ENCODE results near the gene ZFR. TPM values are rescaled to one million over a fixed set of nuclear protein-coding genes. Genes with fewer than 3 reads are reported as not detected.
"Not testable (repeated sequence)": the region's sequence is repeated elsewhere in the genome, so short reads cannot be mapped to it uniquely, and the experiment has no call there.

The ZFR gene
- total RNA-seq, 1 donor from 2014 or later, result 46.9 TPM

GRCh38 chr5:32384621-32385020 lies 59.9 kb downstream of the ZFR start:
- no peak for DNase-seq
- ATAC-seq (ENCODE audit: poor library complexity), result no peak
- intact Hi-C loops (cut with DNase I), result no loop called here

GRCh38 chr5:32383586-32383985 lies 61.0 kb downstream of the ZFR start:
- intact Hi-C loops (cut with DNase I), result no loop called here

DNA sequence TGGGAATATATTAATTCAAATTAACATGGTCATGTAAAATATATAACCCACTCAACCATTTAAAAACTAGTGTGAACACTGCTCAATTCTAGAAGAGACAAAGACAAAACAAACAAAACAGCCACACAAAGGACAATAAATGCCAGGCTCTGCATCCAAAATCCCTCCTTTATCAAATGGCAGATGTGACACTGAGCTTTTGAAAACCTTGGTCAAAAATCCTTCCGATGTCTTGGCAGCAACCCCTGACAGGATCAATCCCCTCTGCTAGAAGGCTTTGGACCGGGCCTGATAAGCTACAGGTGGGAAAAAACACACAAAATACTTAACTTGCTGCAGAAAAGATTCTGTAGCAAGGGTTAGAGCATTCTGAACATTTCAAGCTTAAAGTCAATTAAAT lies 61.5 kb downstream of the ZFR start:
- no peak for ATAC-seq (ENCODE audit: poor library complexity)
- intact Hi-C loops (cut with DNase I), result no loop called here
- DNase-seq, result no peak

More at GRCh38 chr5:32383586-32383985, 61.0 kb downstream of the ZFR start:
- ATAC-seq (ENCODE audit: poor library complexity) (no peak), DNase-seq (no peak)

- intact Hi-C loops (cut with DNase I), result no loop called here
- no peak for ATAC-seq (ENCODE audit: poor library complexity)
Observed at GRCh38 chr5:32379421-32379820, 65.1 kb downstream of the ZFR start.

GRCh38 chr5:32378966-32379365 lies 65.6 kb downstream of the ZFR start:
- DNase-seq (no peak), ATAC-seq (ENCODE audit: poor library complexity) (no peak)
- intact Hi-C loops (cut with DNase I), result no loop called here

More at GRCh38 chr5:32379421-32379820, 65.1 kb downstream of the ZFR start:
- no peak for DNase-seq

DNA sequence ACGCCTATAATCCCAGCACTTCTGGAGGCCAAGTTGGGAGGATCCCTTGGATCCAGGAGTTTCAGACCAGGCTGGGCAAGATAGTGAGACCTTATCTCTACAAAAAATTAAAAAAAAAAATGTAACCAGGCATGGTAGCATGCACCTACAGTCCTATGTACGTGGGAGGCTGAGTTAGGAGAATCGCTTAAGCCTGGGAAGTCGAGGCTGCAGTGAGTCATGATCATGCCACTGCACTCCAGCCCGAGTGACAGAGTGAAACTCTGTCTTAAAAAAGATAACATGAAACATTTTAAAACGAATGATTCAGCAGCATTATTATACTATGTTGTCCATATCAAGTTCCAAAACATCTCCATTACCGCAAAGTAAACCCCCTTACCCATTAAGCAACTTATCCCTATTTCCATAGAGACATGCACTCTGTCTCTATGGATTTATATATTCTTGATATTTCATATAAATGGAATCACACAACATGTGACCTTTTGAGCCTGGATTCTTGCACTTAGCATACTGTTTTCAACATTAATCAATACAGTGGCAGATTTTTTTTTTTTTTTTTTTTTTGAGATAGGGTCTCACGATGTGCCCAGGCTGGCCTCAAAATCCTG lies 74.9 kb downstream of the ZFR start:
- intact Hi-C loops (cut with DNase I), result no loop called here
- no peak for DNase-seq
- no peak for ATAC-seq (ENCODE audit: poor library complexity)

DNA sequence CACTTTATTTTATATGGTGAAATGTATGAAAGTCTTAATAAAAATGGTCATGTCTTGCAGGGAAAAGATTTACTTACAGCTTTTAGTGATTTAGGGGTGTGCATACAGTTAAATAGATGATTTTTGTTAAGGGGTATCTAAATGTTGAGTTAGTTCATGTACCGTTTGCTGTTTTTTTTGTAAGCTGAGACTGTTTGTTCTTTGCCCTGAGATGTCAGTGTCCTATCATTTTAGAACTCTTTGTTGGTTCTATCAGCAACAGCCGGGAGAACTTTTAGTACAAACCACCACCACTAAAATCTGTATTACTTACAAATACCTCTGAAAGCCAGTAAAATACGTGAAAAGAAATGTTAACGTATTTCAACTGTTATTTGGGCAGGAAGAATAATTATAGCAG lies 75.5 kb downstream of the ZFR start:
- DNase-seq, result no peak
- ATAC-seq (ENCODE audit: poor library complexity), result no peak
- intact Hi-C loops (cut with DNase I), result no loop called here

- intact Hi-C loops (cut with DNase I); DNase-seq; ATAC-seq (ENCODE audit: poor library complexity): not testable (repeated sequence)
Observed at GRCh38 chr5:32367271-32367670, 77.3 kb downstream of the ZFR start.

DNA sequence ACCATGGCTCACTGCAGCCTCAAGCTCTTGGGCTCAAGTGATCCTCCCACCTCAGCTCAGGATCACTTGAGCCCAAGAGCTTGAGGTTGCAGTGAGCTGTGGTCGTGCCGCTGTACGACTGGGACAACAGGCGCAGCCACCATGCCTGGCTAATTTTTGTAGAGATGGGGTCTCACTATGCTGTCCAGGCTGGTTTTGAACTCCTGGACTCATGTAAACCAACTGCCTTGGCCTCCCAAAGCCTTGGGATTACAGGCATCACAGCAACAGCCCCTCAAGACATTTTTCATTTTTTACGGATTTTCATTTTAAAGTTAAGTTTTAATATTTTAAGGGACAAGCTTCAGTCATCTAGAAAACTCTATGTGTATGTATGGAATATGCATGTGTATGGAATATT lies 78.9 kb downstream of the ZFR start:
- ATAC-seq (ENCODE audit: poor library complexity) (no peak), DNase-seq (no peak)
- intact Hi-C loops (cut with DNase I), result no loop called here

DNA sequence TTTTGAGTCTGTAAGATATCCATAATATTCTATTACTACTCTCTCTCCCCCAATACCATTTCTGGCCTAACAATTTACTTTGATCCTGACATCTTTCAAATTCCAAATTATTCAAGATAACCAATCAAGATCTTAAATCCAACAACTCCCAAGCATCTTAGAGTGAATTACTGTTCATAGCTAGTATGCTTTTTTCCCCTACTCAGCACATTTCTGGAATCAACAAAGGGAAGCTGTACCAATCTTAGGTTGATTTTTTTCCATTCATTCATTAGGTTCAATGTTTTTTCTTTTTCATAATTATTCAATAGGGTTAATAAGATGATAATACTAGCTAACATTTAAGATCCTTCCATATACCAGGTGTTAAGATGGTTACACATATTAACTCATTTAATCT lies 81.5 kb downstream of the ZFR start:
- intact Hi-C loops (cut with DNase I), result no loop called here
- no peak for DNase-seq
- no peak for ATAC-seq (ENCODE audit: poor library complexity)

GRCh38 chr5:32362527-32362926 lies 82.0 kb downstream of the ZFR start:
- ATAC-seq (ENCODE audit: poor library complexity) (no peak), DNase-seq (no peak)
- intact Hi-C loops (cut with DNase I), result no loop called here

DNA sequence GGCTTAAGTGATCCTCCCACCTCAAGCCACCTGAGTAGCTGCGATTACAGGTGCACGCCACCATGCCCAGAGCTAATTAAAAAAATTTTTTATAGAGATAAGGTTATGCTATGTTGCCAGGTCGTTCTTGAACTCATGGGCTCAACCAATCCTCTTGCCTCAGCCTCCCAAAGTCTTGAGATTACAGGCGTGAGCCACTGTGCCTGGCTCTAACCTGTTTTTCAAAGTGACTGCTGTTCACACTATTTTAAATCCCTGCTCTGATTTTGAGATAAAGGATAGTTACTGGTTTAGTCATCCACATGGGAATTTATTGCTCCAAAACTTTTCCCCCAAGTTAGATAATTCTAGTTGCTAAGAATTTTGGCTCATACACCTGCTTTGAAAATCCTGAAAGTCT lies 83.6 kb downstream of the ZFR start:
- intact Hi-C loops (cut with DNase I), result no loop called here
- ATAC-seq (ENCODE audit: poor library complexity), result no peak
- DNase-seq, result no peak

DNA sequence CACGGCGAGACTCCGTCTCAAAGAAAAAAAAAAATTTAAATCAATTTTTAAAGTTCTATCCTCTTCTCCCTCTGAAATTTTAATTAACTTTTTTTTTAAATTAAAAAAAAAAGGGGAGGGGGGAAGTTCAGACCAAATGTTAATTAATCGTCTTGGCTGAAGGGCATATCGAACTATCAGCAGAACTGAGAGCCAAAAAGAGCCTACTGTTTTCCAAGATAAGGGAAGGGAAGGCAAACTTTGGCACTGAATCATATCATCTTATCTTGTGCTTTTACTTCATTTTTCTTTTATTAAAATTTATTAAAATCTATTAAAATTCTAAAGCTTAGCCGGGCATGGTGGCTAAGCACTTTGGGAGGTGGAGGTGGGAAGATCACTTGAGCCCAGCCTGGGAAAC lies 85.9 kb downstream of the ZFR start:
- ATAC-seq (ENCODE audit: poor library complexity) (no peak), DNase-seq (no peak)
- intact Hi-C loops (cut with DNase I), result no loop called here

GRCh38 chr5:32357658-32358057 lies 86.9 kb downstream of the ZFR start:
- ATAC-seq (ENCODE audit: poor library complexity), result no peak
- intact Hi-C loops (cut with DNase I), result no loop called here
- DNase-seq, result no peak

GRCh38 chr5:32355686-32356085 lies 88.9 kb downstream of the ZFR start:
- DNase-seq (no peak), ATAC-seq (ENCODE audit: poor library complexity) (peak; percentile 51)
- intact Hi-C loops (cut with DNase I), result no loop called here

DNA sequence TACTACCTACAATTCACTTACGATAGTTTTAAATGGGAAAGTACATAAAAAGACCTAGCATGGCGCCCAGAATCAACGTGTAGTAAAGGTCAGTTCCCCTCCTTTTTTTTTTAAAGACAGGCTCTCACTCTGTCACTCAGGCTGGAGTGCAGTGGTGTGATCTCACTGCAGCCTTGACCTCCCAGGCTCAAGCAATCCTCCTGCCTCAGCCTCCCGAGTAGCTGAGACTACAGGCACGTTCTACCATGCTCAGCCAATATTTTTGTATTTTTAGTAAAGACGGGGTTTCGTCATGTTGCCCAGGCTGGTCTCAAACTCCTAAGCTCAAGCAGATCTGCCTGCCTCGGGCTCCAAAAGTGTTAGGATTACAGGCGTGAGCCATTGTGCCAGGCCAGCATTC lies 91.1 kb downstream of the ZFR start:
- DNase-seq, result no peak
- intact Hi-C loops (cut with DNase I), result no loop called here
- ATAC-seq (ENCODE audit: poor library complexity), result no peak

DNA sequence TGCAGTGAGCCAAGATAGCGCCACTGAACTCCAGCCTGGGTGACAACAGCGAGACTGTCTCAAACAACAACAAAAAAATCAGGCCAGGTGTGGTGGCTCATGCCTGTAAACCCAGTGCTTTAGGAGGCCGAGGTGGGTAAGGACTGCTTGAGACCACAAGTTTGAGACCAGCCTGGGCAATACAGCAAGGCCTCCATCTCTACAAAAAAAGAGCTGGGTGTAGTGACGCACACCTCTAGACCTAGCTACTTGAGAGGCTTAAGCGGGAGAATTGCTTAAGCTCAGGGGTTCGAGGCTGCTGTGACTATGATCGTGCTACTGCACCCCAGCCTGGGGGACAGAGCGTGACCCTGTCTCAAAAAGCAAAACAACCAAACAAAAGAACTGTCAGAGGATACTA lies 91.9 kb downstream of the ZFR start:
- ATAC-seq (ENCODE audit: poor library complexity) (no peak), DNase-seq (no peak)
- intact Hi-C loops (cut with DNase I), result no loop called here

- DNase-seq (no peak), ATAC-seq (ENCODE audit: poor library complexity) (no peak)
- intact Hi-C loops (cut with DNase I), result no loop called here
Observed at GRCh38 chr5:32346869-32347268, 97.7 kb downstream of the ZFR start.

DNA sequence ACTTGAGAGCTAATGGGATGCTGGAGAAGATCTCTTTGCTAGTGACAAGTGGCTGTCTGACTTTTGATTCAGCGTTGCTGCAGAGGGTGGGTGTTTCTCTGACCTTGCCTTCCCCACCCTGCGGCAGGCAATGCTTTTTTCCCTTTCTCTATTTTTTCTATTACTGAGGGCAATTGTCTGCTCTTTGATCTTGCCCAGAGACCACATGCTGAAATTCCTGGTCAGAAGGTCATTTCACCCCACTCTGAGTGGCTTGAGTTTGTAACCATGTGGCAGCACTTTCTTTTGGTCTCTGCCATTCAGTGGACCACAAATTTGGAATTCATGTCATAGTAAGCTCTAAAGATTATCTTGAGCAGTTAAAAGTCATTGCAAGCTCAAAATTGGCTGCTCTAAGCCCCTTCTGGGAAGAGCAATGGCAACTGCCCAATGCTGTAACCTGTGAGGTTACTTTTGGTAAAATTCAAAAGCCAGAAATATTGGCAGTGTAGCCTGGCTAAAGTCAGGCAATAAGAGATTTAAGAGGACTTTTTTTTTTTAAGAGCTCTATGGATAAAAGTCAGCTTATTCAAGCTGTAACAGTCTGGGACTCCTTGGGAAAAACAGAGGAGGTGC lies 101.4 kb downstream of the ZFR start:
- intact Hi-C loops (cut with DNase I), result no loop called here
- no peak for ATAC-seq (ENCODE audit: poor library complexity)

DNA sequence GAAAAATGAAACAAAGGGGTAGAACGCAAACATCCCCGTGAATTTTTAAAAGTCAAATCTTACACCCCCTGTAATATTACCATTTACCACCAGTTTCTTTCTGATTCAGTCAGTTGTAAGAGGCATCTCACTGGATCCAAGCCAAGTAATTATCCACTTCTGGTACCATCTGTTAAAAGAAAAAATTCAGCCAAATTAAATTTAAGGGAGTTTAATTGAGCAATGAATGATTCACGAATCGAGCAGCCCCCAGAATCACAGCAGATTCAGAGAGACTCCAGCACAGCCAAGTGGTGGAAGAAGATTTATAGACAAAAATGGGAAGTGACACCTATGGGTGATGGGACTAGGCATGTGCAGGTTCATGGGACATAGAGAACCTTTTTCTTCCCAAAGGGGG lies 101.9 kb downstream of the ZFR start:
- ATAC-seq (ENCODE audit: poor library complexity) (no peak), DNase-seq (no peak)
- intact Hi-C loops (cut with DNase I), result no loop called here

More for the DNA sequence above, 101.4 kb downstream of the ZFR start:
- no peak for DNase-seq

GRCh38 chr5:32339878-32340277 lies 104.7 kb downstream of the ZFR start:
- intact Hi-C loops (cut with DNase I), result no loop called here
- ATAC-seq (ENCODE audit: poor library complexity), result no peak
- no peak for DNase-seq
